Retinal pigment epithelial cell (primary cell): ENCODE data around the gene NEGR1.

Source experiments
- DNase-seq: peaks from one replicate; pipeline ENCODE4 v3.0.0-alpha.2; 2010; ENCODE audit warnings: low read depth
- H3K4me3 ChIP-seq: 2 replicates; pipeline ENCODE4 v1.5.1; 2011; ENCODE audit warnings: mild to moderate bottlenecking, low read length, control low read depth, moderate library complexity
- CTCF ChIP-seq: conservative IDR thresholded peaks from 2 replicates; pipeline ENCODE4 v1.5.1; 2011; ENCODE audit warnings: low read depth, low read length, control low read depth, inconsistent platforms

NEGR1 gene

GRCh38 chr1:71565831-71566230, 716.5 kb downstream of the NEGR1 start:
- H3K4me3 ChIP-seq, result no peak overlapping the region
- no peak for TF ChIP-seq CTCF
- DNase-seq, result no peak

- no peak for TF ChIP-seq CTCF
- DNase-seq, result peak; percentile 42
- no peak overlapping the region for H3K4me3 ChIP-seq
These were observed 717.1 kb downstream of the NEGR1 start for GRCh38 chr1:71565262-71565661.

- no peak for DNase-seq
- H3K4me3 ChIP-seq, result no peak overlapping the region
- no peak for TF ChIP-seq CTCF
These were observed 720.0 kb downstream of the NEGR1 start for GRCh38 chr1:71562298-71562697.

GRCh38 chr1:71561729-71562128, 720.6 kb downstream of the NEGR1 start:
- no peak overlapping the region for H3K4me3 ChIP-seq
- TF ChIP-seq CTCF, result no peak
- DNase-seq, result peak; percentile 44

- DNase-seq, result no peak
- no peak overlapping the region for H3K4me3 ChIP-seq
These were observed 721.1 kb downstream of the NEGR1 start for GRCh38 chr1:71561206-71561605.

GRCh38 chr1:71559880-71560279, 722.5 kb downstream of the NEGR1 start:
- TF ChIP-seq CTCF, result no peak
- no peak for DNase-seq
- H3K4me3 ChIP-seq, result no peak overlapping the region

More at GRCh38 chr1:71561206-71561605, 721.1 kb downstream of the NEGR1 start:
- no peak for TF ChIP-seq CTCF

- DNase-seq, result no peak
- TF ChIP-seq CTCF, result no peak
- no peak overlapping the region for H3K4me3 ChIP-seq
These were observed 725.2 kb downstream of the NEGR1 start for GRCh38 chr1:71557138-71557537.
